ENCODE data around the gene TMEM236. TPM values are rescaled to one million over a fixed set of nuclear protein-coding genes. Genes with fewer than 3 reads are reported as not detected.
A peak's percentile ranks its signal among the peaks of the same experiment; 100 is the strongest.

TMEM236 gene
- total RNA-seq, 1 donor from 2014 or later = 0.66 TPM

- H3K4me3 ChIP-seq = no peak overlapping the region
- intact Hi-C loops (cut with micrococcal nuclease) = no loop called here
- H3K4me1 ChIP-seq = peaks cover 12% of the 10 kb centered on the region
- no peaks in the 10 kb centered on the region for H3K9me3 ChIP-seq (replicated peaks)
- H3K27me3 ChIP-seq (ENCODE audit: low read depth) = peaks cover 12% of the 10 kb centered on the region
- H3K27ac ChIP-seq (replicated peaks) = no peak overlapping the region
- no peak for TF ChIP-seq CTCF (IDR thresholded peaks at IDR 0.05; ENCODE audit: borderline replicate concordance)
- H3K36me3 ChIP-seq = no peaks in the 10 kb centered on the region
- DNase-seq = no peak
Measured at GRCh38 chr10:17838080-17838648, 86.2 kb downstream of the TMEM236 start.

- H3K27me3 ChIP-seq (ENCODE audit: low read depth) = peaks cover 1% of the 10 kb centered on the region
- intact Hi-C loops (cut with micrococcal nuclease) = no loop called here
- peaks cover 12% of the 10 kb centered on the region for H3K4me1 ChIP-seq
- no peaks in the 10 kb centered on the region for H3K9me3 ChIP-seq (replicated peaks)
- no peak for TF ChIP-seq CTCF (IDR thresholded peaks at IDR 0.05; ENCODE audit: borderline replicate concordance)
- no peaks in the 10 kb centered on the region for H3K36me3 ChIP-seq
- H3K4me3 ChIP-seq = no peak overlapping the region
- H3K27ac ChIP-seq (replicated peaks) = no peak overlapping the region
- DNase-seq = no peak
Measured at GRCh38 chr10:17841050-17841449, 89.0 kb downstream of the TMEM236 start.

GRCh38 chr10:17842641-17843040, 90.6 kb downstream of the TMEM236 start:
- Histone ChIP-seq H3K27ac (replicated peaks) (no peak overlapping the region), H3K4me1 (no peaks in the 10 kb centered on the region), H3K36me3 (no peaks in the 10 kb centered on the region), H3K9me3 (replicated peaks) (no peaks in the 10 kb centered on the region), H3K27me3 (ENCODE audit: low read depth) (no peaks in the 10 kb centered on the region), H3K4me3 (no peak overlapping the region)
- no peak for TF ChIP-seq CTCF (IDR thresholded peaks at IDR 0.05; ENCODE audit: borderline replicate concordance)
- DNase-seq = no peak
- intact Hi-C loops (cut with micrococcal nuclease) = no loop called here

GRCh38 chr10:17847585-17848296, 95.7 kb downstream of the TMEM236 start:
- no peak for DNase-seq
- TF ChIP-seq CTCF (IDR thresholded peaks at IDR 0.05; ENCODE audit: borderline replicate concordance) = peak; percentile 61
- no peaks in the 10 kb centered on the region for H3K27me3 ChIP-seq (ENCODE audit: low read depth)
- no peaks in the 10 kb centered on the region for H3K36me3 ChIP-seq
- peaks cover 4% of the 10 kb centered on the region for H3K4me1 ChIP-seq
- H3K4me3 ChIP-seq = no peak overlapping the region
- H3K9me3 ChIP-seq (replicated peaks) = no peaks in the 10 kb centered on the region
- intact Hi-C loops (cut with micrococcal nuclease) = loop anchor here (5.0 kb wide), 1 partner anchor 365 kb away; no protein-coding TSS in a partner anchor
- H3K27ac ChIP-seq (replicated peaks) = no peak overlapping the region

- no peak for DNase-seq
- no peaks in the 10 kb centered on the region for H3K27me3 ChIP-seq (ENCODE audit: low read depth)
- intact Hi-C loops (cut with micrococcal nuclease) = loop anchor here (5.0 kb wide), 1 partner anchor 364 kb away; no protein-coding TSS in a partner anchor
- peaks cover 4% of the 10 kb centered on the region for H3K4me1 ChIP-seq
- H3K9me3 ChIP-seq (replicated peaks) = no peaks in the 10 kb centered on the region
- no peak overlapping the region for H3K4me3 ChIP-seq
- no peaks in the 10 kb centered on the region for H3K36me3 ChIP-seq
- TF ChIP-seq CTCF (IDR thresholded peaks at IDR 0.05; ENCODE audit: borderline replicate concordance) = no peak
- H3K27ac ChIP-seq (replicated peaks) = no peak overlapping the region
Measured at GRCh38 chr10:17848646-17849045, 96.6 kb downstream of the TMEM236 start.

Small RNA genes within 50 kb of the gene (microRNA-seq; reads per million reads assigned to microRNA genes)
- gene MIR511 = 14.4 reads per million, percentile 33 among the genes with 10 or more reads in this experiment

Other genes with a start within 250 kb of the TMEM236 start
- 173 TPM for gene HACD1, start 134.8 kb upstream of the TMEM236 start, total RNA-seq
- 21.3 TPM for gene STAM, start 108.0 kb upstream of the TMEM236 start, total RNA-seq
- gene MRC1, start 57.1 kb downstream of the TMEM236 start, total RNA-seq = 18.9 TPM
- gene SLC39A12, start 199.7 kb downstream of the TMEM236 start, total RNA-seq = not detected